Upper lobe of left lung (tissue), 6 donors: Measurements from ENCODE around the gene ACTR3. TPM values are rescaled to one million over a fixed set of nuclear protein-coding genes. Genes with fewer than 3 reads are reported as not detected.

Experiments
- small RNA-seq, 4 donors: library from RNA; depleted of rRNA; stranded (forward); fragments of <200 nt; gene quantifications; one replicate each; pipeline ENCODE3, GENCODE V24; 2016
- total RNA-seq, 6 donors: library from RNA; depleted of rRNA in 4 of 6; stranded (reverse); fragments of >200 nt in 4 of 6; gene quantifications; one replicate each; pipeline versions ENCODE4 v1.1.0 to v1.2.1, GENCODE V29; 2016 to 2021
- donor health status: DM: no; HTN: no; CAD: no; lungs with moderate emphysema.
- donor health status: DM: no; HTN: yes; CAD: no; lungs with severe emphysema.

The ACTR3 gene
- total RNA-seq, 6 donors from 2014 or later, result 79.6 to 304 (median 139) TPM

Small RNA genes lying within 50 kb of the gene (small RNA-seq; reads per million reads assigned to genes)
- gene RF00012, result 0 reads per million in 4 donors

Other genes with a start within 250 kb of the ACTR3 start
- gene SLC35F5, start 133.4 kb upstream of the ACTR3 start, total RNA-seq, result 100 to 1,000 TPM in 1 of 6 donors, 10 to 100 TPM in 5; 38.8 to 118 (median 65.8) TPM